Fibroblast of pulmonary artery (primary cell): ENCODE results near the gene ZFAND3.
A peak's percentile ranks its signal among the peaks of the same experiment; 100 is the strongest.

ENCODE experiments used
- DNase-seq: peaks from one replicate; pipeline ENCODE4 v3.0.0-alpha.2; 2010; ENCODE audit warnings: low read depth
- H3K4me3 ChIP-seq: replicated peaks from 2 replicates; pipeline ENCODE4 v1.5.1; 2011; ENCODE audit warnings: low read depth, mild to moderate bottlenecking, control low read depth, low read length, moderate library complexity
- TF ChIP-seq, protein P1 (sequence below): IDR thresholded peaks from 2 replicates; pipeline ENCODE4 v1.5.1; 2011; ENCODE audit warnings: mild to moderate bottlenecking, control low read depth, low read length, inconsistent platforms; ENCODE audit errors: missing control alignments

Gene ZFAND3

DNA sequence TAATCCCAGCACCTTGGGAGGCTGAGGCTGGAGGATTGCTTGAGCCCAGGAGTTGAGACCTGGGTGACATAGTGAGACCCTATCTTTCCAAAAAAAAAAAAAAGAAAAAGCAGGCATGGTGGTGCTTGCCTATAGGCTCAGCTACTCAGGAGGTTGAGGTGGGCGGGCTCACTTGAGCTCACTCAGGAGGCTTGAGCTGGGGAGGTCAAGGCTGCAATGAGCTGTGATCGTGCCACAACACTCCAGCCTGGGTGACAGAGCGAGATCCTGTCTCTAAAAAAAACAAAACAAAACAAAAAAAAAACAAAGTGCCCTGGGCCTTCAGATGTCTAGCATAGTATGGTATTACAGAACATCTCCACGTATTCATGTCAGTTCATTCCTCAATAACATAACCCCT, 42.9 kb downstream of the ZFAND3 start:
- no peak overlapping the region for H3K4me3 ChIP-seq
- no peak for DNase-seq
- TF ChIP-seq, protein P1, sequence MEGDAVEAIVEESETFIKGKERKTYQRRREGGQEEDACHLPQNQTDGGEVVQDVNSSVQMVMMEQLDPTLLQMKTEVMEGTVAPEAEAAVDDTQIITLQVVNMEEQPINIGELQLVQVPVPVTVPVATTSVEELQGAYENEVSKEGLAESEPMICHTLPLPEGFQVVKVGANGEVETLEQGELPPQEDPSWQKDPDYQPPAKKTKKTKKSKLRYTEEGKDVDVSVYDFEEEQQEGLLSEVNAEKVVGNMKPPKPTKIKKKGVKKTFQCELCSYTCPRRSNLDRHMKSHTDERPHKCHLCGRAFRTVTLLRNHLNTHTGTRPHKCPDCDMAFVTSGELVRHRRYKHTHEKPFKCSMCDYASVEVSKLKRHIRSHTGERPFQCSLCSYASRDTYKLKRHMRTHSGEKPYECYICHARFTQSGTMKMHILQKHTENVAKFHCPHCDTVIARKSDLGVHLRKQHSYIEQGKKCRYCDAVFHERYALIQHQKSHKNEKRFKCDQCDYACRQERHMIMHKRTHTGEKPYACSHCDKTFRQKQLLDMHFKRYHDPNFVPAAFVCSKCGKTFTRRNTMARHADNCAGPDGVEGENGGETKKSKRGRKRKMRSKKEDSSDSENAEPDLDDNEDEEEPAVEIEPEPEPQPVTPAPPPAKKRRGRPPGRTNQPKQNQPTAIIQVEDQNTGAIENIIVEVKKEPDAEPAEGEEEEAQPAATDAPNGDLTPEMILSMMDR, result no peak

DNA sequence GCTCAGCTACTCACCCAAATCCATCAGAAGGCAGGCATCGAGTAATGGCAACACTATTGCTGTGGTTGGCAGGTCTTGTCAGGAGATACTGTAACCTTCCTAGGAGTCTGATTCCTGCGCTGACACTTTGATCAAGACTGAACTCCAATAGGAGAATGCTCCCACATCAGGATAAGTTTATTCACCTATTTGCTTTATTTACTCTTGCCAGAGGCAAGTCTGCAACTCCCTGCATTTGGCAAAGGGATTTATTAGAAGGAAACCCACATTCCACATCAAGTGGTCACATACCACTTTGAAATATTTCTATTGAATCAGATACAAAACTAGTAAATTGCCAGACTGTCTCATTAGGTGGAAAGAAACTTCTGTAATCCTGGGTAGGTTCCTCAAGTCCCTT, 43.5 kb downstream of the ZFAND3 start:
- TF ChIP-seq, protein P1, result no peak
- peak; percentile 25 for DNase-seq
- no peak overlapping the region for H3K4me3 ChIP-seq

GRCh38 chr6:37864250-37864649, 44.7 kb downstream of the ZFAND3 start:
- no peak for DNase-seq
- H3K4me3 ChIP-seq, result no peak overlapping the region
- TF ChIP-seq, protein P1, result no peak

DNA sequence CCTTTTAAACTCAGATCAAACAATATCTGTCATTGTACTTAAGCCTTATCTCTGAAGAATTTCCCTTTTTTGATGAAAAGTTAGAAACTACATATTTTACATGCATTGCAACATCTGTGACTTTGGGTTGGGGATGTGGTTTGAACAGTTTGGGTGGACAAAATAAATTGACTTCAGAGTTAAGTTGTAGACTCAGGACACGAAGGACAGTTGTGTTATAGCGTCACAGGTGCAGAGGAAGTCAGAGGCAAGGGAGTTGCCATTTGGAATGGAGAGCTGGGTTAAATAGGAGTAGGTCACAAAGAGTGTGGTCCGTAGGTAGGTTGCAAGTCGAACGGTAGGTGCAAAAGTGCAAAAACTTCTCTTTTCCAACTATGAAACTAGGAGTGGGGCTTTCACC, 46.0 kb downstream of the ZFAND3 start:
- TF ChIP-seq, protein P1, result no peak
- no peak overlapping the region for H3K4me3 ChIP-seq
- DNase-seq, result no peak

DNA sequence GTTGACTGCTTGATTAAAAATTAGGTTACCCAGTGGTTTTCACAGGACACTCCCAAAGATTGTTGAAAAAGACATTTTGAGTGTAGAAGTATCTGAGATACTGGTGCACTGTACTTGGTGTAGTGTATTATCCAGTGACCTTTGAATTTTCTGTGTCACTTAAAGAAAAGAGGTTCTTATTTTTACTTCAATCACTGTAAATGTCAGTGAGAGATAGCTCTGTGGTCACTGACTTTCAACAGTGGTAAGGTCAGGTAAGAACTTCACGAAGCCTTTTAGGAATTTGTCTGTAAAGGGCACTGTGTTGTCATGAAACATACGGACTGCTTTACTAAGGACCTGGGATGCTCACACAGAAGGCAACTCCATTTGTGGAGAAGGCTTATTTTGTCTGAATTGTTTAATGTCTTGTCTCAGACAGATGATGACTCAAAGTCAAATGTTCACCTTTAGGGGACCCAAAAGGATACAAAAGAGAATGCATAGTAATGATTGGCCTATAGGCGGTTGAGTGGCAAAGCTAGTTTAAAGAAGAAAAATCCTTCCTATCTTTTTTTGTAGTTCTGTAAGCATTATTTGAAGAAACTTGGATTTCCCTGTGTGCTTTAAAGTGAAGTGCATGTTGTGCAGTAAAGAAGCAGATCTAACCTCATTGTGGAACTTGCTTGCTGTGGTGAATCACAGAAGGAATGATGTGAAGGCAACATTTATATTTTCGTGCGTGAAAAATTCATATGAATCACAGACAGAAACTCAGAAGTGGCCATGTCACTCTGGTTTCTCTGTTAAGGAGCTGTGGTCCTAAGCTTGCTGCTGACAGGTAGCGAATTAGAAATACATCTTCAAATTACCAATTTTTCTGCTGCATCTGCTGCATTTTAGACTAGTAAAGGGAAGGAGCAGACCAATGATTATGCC, 47.3 kb downstream of the ZFAND3 start:
- TF ChIP-seq, protein P1, result no peak
- no peak for DNase-seq
- no peak overlapping the region for H3K4me3 ChIP-seq

- DNase-seq, result no peak
- no peak overlapping the region for H3K4me3 ChIP-seq
- TF ChIP-seq, protein P1, result no peak
Measured at GRCh38 chr6:37867756-37868446, 48.4 kb downstream of the ZFAND3 start.
